Stimulated activated effector memory CD8-positive, alpha-beta T cell treated with anti-CD3 and anti-CD28 coated beads, Interleukin-12 subunit alpha, Interleukin-12 subunit beta, amount 100 ng/mL, for 72 hours (primary cell): ENCODE measurements around the gene KLF2.
"Not testable (repeated sequence)": the region's sequence is repeated elsewhere in the genome, so short reads cannot be mapped to it uniquely, and the experiment has no call there.

Source experiments
- ATAC-seq: fragments of 150-1000 bp; cut with Tn5 transposase; 2 replicates; pipeline ENCODE4 v1.10.0; 2021
- DNase-seq, 2 donors: peaks; one replicate each; pipeline ENCODE4 v3.0.0; 2021 to 2022; ENCODE audit warnings: low spot score in 2 of 2
- H3K27ac Mint-ChIP-seq: one replicate; pipeline ENCODE4 v1.8.0; 2022; ENCODE audit warnings: mild to moderate bottlenecking, mixed read lengths
- H3K36me3 Mint-ChIP-seq: one replicate; pipeline ENCODE4 v1.8.0; 2022; ENCODE audit warnings: mild to moderate bottlenecking, mixed read lengths
- H3K4me1 Mint-ChIP-seq: one replicate; pipeline ENCODE4 v1.8.0; 2022; ENCODE audit warnings: mixed read lengths
- H3K4me3 Mint-ChIP-seq: one replicate; pipeline ENCODE4 v1.8.0; 2022; ENCODE audit warnings: mild to moderate bottlenecking, mixed read lengths
- H3K9me3 Mint-ChIP-seq: one replicate; pipeline ENCODE4 v1.8.0; 2022; ENCODE audit warnings: mixed read lengths

KLF2 gene

GRCh38 chr19:16340654-16341053 is 16.0 kb downstream of the KLF2 start:
- Mint-ChIP-seq H3K27ac (no peak overlapping the region), H3K4me3 (no peak overlapping the region)

GRCh38 chr19:16342002-16342715 is 17.5 kb downstream of the KLF2 start:
- Mint-ChIP-seq H3K4me1 (peaks cover 52% of the 10 kb centered on the region), H3K27ac (peak overlapping the region; percentile 72), H3K4me3 (peak overlapping the region; percentile 46), H3K36me3 (peaks cover 7% of the 10 kb centered on the region), H3K9me3 (no peaks in the 10 kb centered on the region)
- DNase-seq, result peak in 1 of 2 donors; percentile 84
- ATAC-seq, result peak; percentile 86

More at GRCh38 chr19:16340654-16341053, 16.0 kb downstream of the KLF2 start:
- Mint-ChIP-seq H3K9me3 (no peaks in the 10 kb centered on the region), H3K4me1 (peaks cover 60% of the 10 kb centered on the region), H3K36me3 (peaks cover 7% of the 10 kb centered on the region)
- no peak for ATAC-seq
- no peak for DNase-seq

GRCh38 chr19:16343156-16343555 is 18.5 kb downstream of the KLF2 start:
- H3K4me3 Mint-ChIP-seq, result peak overlapping the region; percentile 46
- no peaks in the 10 kb centered on the region for H3K9me3 Mint-ChIP-seq
- H3K27ac Mint-ChIP-seq, result peak overlapping the region; percentile 72
- DNase-seq, result peak in 1 of 2 donors; percentile 61
- peaks cover 42% of the 10 kb centered on the region for H3K4me1 Mint-ChIP-seq
- ATAC-seq, result peak; percentile 29
- peaks cover 7% of the 10 kb centered on the region for H3K36me3 Mint-ChIP-seq

GRCh38 chr19:16345457-16345856 is 20.8 kb downstream of the KLF2 start:
- ATAC-seq, result no peak
- no peak overlapping the region for H3K27ac Mint-ChIP-seq

GRCh38 chr19:16347099-16347498 is 22.5 kb downstream of the KLF2 start:
- DNase-seq, H3K27ac Mint-ChIP-seq, H3K36me3 Mint-ChIP-seq, ATAC-seq, H3K4me3 Mint-ChIP-seq, H3K9me3 Mint-ChIP-seq: not testable (repeated sequence)
- H3K4me1 Mint-ChIP-seq, result peaks cover 22% of the 10 kb centered on the region

More at GRCh38 chr19:16345457-16345856, 20.8 kb downstream of the KLF2 start:
- Mint-ChIP-seq H3K4me1 (peaks cover 33% of the 10 kb centered on the region), H3K9me3 (no peaks in the 10 kb centered on the region), H3K36me3 (no peaks in the 10 kb centered on the region), H3K4me3 (no peak overlapping the region)
- DNase-seq, result no peak

- no peaks in the 10 kb centered on the region for H3K36me3 Mint-ChIP-seq
- H3K9me3 Mint-ChIP-seq, result no peaks in the 10 kb centered on the region
- H3K4me1 Mint-ChIP-seq, result peaks cover 16% of the 10 kb centered on the region
- no peak for ATAC-seq
- DNase-seq, result no peak
- H3K27ac Mint-ChIP-seq, result no peak overlapping the region
- no peak overlapping the region for H3K4me3 Mint-ChIP-seq
Observed at GRCh38 chr19:16347706-16348105, 23.1 kb downstream of the KLF2 start.

- H3K9me3 Mint-ChIP-seq, result no peaks in the 10 kb centered on the region
- H3K4me1 Mint-ChIP-seq, result peaks cover 8% of the 10 kb centered on the region
- peaks cover 9% of the 10 kb centered on the region for H3K36me3 Mint-ChIP-seq
- H3K4me3 Mint-ChIP-seq, result no peak overlapping the region
- H3K27ac Mint-ChIP-seq, result no peak overlapping the region
- ATAC-seq, result no peak
- DNase-seq, result no peak
Observed at GRCh38 chr19:16349551-16350152, 25.0 kb downstream of the KLF2 start.

GRCh38 chr19:16351133-16351809 is 26.6 kb downstream of the KLF2 start:
- H3K9me3 Mint-ChIP-seq, result no peaks in the 10 kb centered on the region
- peaks cover 17% of the 10 kb centered on the region for H3K4me1 Mint-ChIP-seq
- DNase-seq, result no peak
- H3K4me3 Mint-ChIP-seq, result no peak overlapping the region
- no peak for ATAC-seq
- H3K36me3 Mint-ChIP-seq, result peaks cover 17% of the 10 kb centered on the region
- no peak overlapping the region for H3K27ac Mint-ChIP-seq

- DNase-seq (no peak), ATAC-seq (peak; percentile 37)
- H3K36me3 Mint-ChIP-seq, result peaks cover 30% of the 10 kb centered on the region
- H3K27ac Mint-ChIP-seq, result no peak overlapping the region
- H3K4me3 Mint-ChIP-seq, result no peak overlapping the region
- H3K9me3 Mint-ChIP-seq, result no peaks in the 10 kb centered on the region
- peaks cover 30% of the 10 kb centered on the region for H3K4me1 Mint-ChIP-seq
Observed at GRCh38 chr19:16355293-16356043, 30.8 kb downstream of the KLF2 start.

GRCh38 chr19:16358456-16358855 is 33.8 kb downstream of the KLF2 start:
- peaks cover 43% of the 10 kb centered on the region for H3K4me1 Mint-ChIP-seq
- DNase-seq, result no peak
- ATAC-seq, result no peak
- H3K36me3 Mint-ChIP-seq, result peaks cover 50% of the 10 kb centered on the region
- no peak overlapping the region for H3K27ac Mint-ChIP-seq
- no peak overlapping the region for H3K4me3 Mint-ChIP-seq
- H3K9me3 Mint-ChIP-seq, result no peaks in the 10 kb centered on the region

- no peaks in the 10 kb centered on the region for H3K9me3 Mint-ChIP-seq
- H3K4me3 Mint-ChIP-seq, result no peak overlapping the region
- ATAC-seq, result no peak
- peaks cover 46% of the 10 kb centered on the region for H3K36me3 Mint-ChIP-seq
- H3K27ac Mint-ChIP-seq, result no peak overlapping the region
- DNase-seq, result no peak
- peaks cover 43% of the 10 kb centered on the region for H3K4me1 Mint-ChIP-seq
Observed at GRCh38 chr19:16359074-16359473, 34.4 kb downstream of the KLF2 start.

- H3K4me3 Mint-ChIP-seq, result no peak overlapping the region
- peak; percentile 62 for ATAC-seq
Observed at GRCh38 chr19:16359964-16360363, 35.3 kb downstream of the KLF2 start.

GRCh38 chr19:16360738-16361137 is 36.1 kb downstream of the KLF2 start:
- Mint-ChIP-seq H3K9me3 (no peaks in the 10 kb centered on the region), H3K4me1 (peaks cover 37% of the 10 kb centered on the region), H3K4me3 (no peak overlapping the region), H3K27ac (no peak overlapping the region), H3K36me3 (peaks cover 33% of the 10 kb centered on the region)
- no peak for DNase-seq
- ATAC-seq, result no peak

More at GRCh38 chr19:16359964-16360363, 35.3 kb downstream of the KLF2 start:
- Mint-ChIP-seq H3K4me1 (peaks cover 43% of the 10 kb centered on the region), H3K27ac (no peak overlapping the region), H3K9me3 (no peaks in the 10 kb centered on the region), H3K36me3 (peaks cover 37% of the 10 kb centered on the region)
- no peak for DNase-seq

GRCh38 chr19:16361254-16361653 is 36.6 kb downstream of the KLF2 start:
- Mint-ChIP-seq H3K36me3 (peaks cover 33% of the 10 kb centered on the region), H3K4me3 (no peak overlapping the region), H3K4me1 (peaks cover 34% of the 10 kb centered on the region), H3K27ac (no peak overlapping the region), H3K9me3 (no peaks in the 10 kb centered on the region)
- no peak for ATAC-seq
- no peak for DNase-seq

GRCh38 chr19:16361926-16362325 is 37.3 kb downstream of the KLF2 start:
- no peak overlapping the region for H3K27ac Mint-ChIP-seq
- DNase-seq, result no peak
- no peaks in the 10 kb centered on the region for H3K9me3 Mint-ChIP-seq
- peaks cover 29% of the 10 kb centered on the region for H3K4me1 Mint-ChIP-seq
- no peak for ATAC-seq
- no peak overlapping the region for H3K4me3 Mint-ChIP-seq
- H3K36me3 Mint-ChIP-seq, result peaks cover 33% of the 10 kb centered on the region
